ENCODE measurements around the gene ZC3H18. TPM values are rescaled to one million over a fixed set of nuclear protein-coding genes. Genes with fewer than 3 reads are reported as not detected.
A peak's percentile ranks its signal among the peaks of the same experiment; 100 is the strongest.

ZC3H18 gene
- total RNA-seq, 1 experiment from 2014 or later = 7.9 TPM

GRCh38 chr16:88532434-88533241, 37.6 kb upstream of the ZC3H18 start:
- DNase-seq (ENCODE audit: low read depth) = no peak

DNA sequence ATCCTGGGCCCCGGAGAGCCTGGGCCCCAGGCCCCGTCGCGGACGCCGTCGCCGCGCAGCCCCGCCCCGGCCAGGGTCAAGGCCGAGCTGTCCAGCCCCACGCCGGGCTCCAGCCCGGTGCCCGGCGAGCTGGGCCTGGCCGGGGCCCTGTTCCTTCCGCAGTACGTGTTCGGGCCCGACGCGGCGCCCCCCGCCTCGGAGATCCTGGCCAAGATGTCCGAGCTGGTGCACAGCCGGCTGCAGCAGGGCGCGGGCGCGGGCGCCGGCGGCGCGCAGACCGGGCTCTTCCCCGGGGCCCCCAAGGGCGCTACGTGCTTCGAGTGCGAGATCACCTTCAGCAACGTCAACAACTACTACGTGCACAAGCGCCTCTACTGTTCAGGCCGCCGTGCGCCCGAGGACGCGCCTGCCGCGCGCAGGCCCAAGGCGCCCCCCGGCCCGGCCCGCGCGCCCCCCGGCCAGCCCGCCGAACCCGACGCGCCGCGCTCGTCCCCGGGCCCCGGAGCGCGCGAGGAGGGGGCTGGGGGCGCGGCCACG, 36.8 kb upstream of the ZC3H18 start:
- no peak for DNase-seq (ENCODE audit: low read depth)

- DNase-seq (ENCODE audit: low read depth) = peak; percentile 60
These were observed 36.1 kb upstream of the ZC3H18 start for GRCh38 chr16:88533932-88534637.

DNA sequence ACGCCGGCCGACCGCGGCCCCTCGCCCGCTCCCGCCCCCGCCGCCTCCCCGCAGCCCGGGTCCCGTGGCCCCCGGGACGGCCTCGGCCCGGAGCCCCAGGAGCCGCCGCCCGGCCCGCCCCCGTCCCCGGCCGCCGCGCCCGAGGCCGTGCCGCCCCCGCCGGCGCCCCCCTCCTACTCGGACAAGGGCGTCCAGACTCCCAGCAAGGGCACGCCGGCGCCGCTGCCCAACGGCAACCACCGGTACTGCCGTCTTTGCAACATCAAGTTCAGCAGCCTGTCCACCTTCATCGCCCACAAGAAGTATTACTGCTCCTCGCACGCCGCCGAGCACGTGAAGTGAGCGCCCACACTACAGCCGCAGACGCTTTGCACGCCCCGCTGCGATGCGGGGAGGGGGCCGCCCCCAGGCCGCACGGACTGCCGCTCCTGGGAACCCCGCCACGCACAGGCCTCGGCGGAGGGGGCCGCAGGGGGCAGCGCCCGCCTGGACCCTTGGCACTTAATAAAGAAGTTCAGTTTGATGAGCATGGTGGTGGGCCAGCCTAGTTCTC, 35.5 kb upstream of the ZC3H18 start:
- peak; percentile 42 for DNase-seq (ENCODE audit: low read depth)

GRCh38 chr16:88535191-88535856, 34.9 kb upstream of the ZC3H18 start:
- DNase-seq (ENCODE audit: low read depth) = no peak

DNA sequence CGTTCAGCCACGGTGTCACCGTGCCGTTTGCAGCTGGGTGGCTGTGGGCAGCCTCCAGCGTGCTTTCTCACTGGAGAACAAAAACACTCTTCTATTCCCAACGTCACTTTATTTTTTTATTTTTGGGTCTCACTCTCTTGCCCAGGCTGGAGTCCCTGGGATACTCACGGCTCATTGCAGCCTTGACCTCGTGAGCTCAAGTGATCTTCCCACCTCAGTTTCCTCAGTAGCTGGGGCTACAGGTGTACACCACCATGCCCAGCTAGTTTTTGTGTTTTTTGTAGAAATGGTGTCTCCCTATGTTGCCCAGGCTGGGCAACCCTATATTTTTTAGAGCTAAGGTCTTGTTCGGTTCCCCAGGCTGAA, 34.4 kb upstream of the ZC3H18 start:
- no peak for DNase-seq (ENCODE audit: low read depth)

DNA sequence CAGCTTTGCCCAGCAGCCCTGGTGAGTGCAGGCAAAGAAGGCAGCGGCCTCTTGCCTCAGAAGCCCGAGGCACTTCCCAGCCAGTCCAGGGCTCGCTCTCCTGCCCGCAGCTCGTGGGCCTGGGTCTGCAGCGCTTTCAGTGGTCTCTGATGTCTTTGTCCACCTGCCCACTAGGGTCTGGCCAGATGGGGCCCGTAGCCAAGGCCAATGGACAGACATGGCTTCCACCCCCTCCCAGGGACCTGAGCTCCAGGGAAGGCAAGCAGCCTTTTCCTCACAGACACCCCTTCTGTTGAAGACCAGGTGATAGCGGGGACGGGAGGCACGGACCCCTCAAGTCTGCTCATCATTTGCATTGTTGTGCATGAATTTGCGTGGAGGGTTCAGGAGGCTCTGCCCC, 33.7 kb upstream of the ZC3H18 start:
- no peak for DNase-seq (ENCODE audit: low read depth)

- no peak for DNase-seq (ENCODE audit: low read depth)
These were observed 33.0 kb upstream of the ZC3H18 start for GRCh38 chr16:88536971-88537751.

- no peak for DNase-seq (ENCODE audit: low read depth)
These were observed 32.3 kb upstream of the ZC3H18 start for GRCh38 chr16:88537859-88538258.

GRCh38 chr16:88538366-88539060, 31.7 kb upstream of the ZC3H18 start:
- DNase-seq (ENCODE audit: low read depth) = no peak

GRCh38 chr16:88539261-88539651, 30.9 kb upstream of the ZC3H18 start:
- DNase-seq (ENCODE audit: low read depth) = no peak

DNA sequence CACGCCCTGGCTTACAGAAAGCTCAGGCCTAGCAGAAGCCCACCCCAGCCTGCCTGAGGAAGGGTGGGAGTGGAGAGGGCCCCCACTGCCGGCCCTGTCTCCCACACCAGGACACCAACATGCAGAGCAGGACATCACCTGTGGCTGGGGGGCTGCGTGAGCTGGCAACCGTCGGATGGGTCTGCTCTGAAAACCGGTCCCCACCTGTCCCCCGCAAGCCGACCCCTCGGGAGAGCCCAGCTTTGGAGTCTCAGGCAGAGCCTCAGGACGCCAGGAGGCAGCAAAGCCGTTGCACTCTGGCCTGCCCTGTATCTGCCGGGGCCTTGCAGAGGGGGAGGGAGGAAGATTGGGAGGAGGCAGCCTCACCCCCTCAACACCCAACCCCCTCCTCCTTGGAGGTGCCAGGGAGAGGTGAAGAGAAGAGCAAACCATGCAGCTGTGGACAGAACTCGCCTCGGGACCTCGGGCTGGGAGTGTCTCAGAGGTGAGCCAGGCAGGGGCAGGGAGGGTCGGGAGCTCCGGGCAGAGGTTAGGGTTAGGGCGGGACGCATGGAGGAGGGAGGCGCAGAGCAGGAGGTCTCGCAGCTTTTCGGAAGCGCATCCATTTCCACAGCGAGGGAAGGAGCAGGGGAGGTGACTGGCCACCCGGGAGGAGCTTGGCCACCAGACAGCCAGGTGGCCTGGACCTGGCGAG, 30.4 kb upstream of the ZC3H18 start:
- DNase-seq (ENCODE audit: low read depth) = no peak

DNA sequence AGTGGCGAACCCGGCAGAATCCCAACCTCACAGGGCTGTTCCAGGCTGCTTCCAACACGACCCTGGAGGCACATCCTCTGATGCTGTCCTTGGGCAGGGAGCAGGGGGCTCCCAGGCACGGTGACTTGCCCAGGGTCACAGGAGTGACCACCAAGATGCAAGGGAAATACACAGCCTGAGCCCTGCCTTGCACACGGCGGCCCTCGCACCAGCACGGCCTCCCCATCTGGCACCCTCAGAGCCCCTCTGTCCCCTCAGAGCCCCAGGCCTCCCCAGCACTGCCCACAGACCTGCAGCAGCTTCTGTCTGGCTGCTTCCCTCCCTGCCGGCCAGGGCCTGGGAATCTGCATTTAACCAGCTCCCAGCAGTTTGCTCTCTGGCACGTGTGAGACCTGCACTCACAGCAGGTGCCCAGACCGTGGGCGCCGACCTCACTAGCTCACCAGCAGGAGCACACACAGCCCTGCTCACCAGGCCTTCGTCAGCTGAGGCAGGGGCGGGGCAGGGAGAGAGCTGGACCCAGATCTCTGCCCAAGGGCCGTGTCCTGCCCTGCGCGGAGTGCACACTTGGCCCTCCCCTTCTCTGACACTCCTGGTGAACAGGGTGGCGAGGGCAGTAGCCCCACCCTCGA, 29.7 kb upstream of the ZC3H18 start:
- DNase-seq (ENCODE audit: low read depth) = no peak

DNA sequence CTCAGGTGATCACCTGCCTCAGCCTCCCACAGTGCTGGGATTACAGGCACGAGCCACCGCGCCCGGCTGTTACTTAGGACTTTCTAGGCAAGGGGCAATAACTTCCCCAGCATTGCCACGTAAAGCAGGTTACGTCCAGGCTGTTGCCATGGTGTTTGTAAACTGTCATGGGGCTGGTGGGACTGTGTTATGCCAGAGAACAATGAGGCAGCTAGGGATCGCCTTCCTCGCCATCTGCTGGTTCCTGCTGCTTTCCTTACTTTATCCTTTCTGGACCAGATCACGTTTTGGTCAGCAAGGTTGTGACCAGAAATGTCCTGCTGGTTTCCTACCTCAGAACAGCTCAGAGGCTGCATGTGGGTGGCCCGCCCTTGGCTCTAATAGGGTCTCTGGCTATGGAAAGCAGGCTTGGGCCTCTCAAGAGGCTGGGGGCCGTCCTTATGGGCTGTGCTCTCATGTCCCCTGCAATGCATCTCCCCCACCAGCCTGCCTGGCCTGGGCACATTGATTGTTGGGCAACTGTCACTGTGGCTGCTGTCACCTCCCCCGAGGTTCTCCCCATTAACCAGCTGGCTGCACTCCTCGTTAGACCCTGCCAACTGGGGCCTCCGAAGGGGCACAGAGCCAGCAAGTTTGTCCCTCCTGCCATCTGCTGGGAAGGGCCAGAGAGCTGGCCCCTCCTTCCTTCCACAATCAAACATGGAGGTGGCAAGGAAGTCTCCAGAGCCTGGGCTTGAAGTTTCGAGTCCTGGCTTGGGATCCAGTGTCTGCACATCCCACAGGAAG, 28.2 kb upstream of the ZC3H18 start:
- DNase-seq (ENCODE audit: low read depth) = no peak

DNA sequence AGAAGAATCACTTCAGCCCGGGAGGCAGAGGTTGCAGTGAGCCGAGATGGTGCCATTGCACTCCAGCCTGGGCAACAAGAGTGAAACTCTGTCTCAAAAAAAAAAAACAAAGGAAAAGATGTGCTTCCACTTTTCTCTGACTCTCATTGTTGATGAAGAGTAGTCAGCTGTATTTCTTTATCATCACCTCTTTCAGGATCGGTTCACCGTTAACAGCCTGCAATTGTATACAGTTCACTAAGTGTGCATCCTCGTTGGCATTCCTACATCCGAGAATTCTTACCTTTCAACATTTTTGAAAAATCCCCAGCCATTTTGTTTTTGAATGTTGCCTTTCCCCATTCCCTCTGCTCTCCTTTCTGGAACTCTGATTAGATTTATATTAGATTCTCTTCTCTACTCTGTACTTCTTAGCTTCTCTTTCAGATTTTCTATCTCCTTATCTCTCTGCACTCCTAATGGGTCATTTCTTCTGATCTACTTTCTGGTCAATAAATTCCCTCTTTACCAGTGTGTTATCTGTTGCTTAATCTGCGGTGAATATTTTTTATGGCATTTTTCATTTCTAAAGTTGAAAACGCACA, 26.9 kb upstream of the ZC3H18 start:
- DNase-seq (ENCODE audit: low read depth) = no peak

DNA sequence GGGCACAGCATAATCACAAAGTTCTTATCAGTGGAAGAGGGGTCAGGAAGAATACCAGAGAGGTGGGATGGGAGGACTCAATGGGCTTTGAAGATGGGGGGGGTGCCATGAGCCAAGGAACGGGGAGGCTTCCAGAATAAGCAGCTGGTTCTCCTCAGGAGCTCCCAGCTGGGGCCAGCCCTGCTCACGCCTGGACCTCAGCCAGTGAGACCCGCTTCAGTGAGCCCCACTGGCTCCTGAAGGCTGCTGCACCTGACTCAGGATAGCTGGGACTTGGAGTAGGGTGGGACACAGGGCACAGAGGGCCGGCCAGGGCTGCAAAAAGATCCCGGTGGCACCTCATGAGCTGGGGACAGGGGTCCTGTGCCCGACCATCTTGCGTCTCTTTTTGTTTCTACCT, 24.4 kb upstream of the ZC3H18 start:
- no peak for DNase-seq (ENCODE audit: low read depth)

GRCh38 chr16:88548131-88548874, 21.9 kb upstream of the ZC3H18 start:
- no peak for DNase-seq (ENCODE audit: low read depth)

DNA sequence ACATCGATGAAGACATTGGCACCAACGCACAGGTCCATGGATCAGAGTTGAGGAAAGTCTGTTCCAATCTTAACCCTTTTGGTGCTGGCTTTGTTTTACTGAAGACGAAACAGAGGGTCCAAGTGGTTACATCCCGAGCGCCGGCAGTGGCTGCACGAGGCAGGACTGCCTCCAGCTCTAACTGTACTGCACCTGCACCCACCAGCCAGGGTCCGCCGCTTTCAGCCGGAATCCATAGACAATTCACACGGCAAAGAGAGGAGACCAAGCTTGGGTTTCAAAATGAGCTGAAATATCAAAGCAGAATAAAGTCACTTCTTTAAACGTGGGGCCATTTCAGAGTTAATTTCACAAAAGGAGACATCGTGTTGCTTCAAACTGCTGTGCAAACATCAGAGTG, 21.2 kb upstream of the ZC3H18 start:
- no peak for DNase-seq (ENCODE audit: low read depth)

All from RPMI7951 (cell line).